Lower lobe of right lung (tissue), 2 donors: ENCODE results near the gene SBF2. TPM values are rescaled to one million over a fixed set of nuclear protein-coding genes. Genes with fewer than 3 reads are reported as not detected.

Experiments
- ATAC-seq, 2 donors: fragments of 200-7000 bp; cut with Tn5 transposase; one replicate each; pipeline ENCODE4 v1.9.1; 2020 to 2022; ENCODE audit warnings: mild to moderate bottlenecking in 2 of 2, moderate library complexity in 2 of 2
- DNase-seq: peaks from one replicate; pipeline ENCODE4 v3.0.0-alpha.2; 2020
- H3K27ac ChIP-seq: fragments of 200-600 bp; one replicate; pipeline ENCODE4 v1.8.0; 2022
- H3K27me3 ChIP-seq: fragments of 200-600 bp; one replicate; pipeline ENCODE4 v1.8.0; 2022; ENCODE audit warnings: low read depth
- H3K36me3 ChIP-seq: fragments of 200-600 bp; one replicate; pipeline ENCODE4 v1.8.0; 2022; ENCODE audit warnings: mild to moderate bottlenecking
- H3K4me1 ChIP-seq: fragments of 200-600 bp; one replicate; pipeline ENCODE4 v1.8.0; 2022
- H3K4me3 ChIP-seq: fragments of 200-600 bp; one replicate; pipeline ENCODE4 v1.8.0; 2022; ENCODE audit warnings: mild to moderate bottlenecking
- H3K9me3 ChIP-seq: fragments of 200-600 bp; one replicate; pipeline ENCODE4 v1.8.0; 2022
- CTCF ChIP-seq: fragments of 200-600 bp; IDR thresholded peaks from one replicate; pipeline ENCODE4 v1.8.0; 2022; ENCODE audit warnings: antibody characterized with exemption, mild to moderate bottlenecking
- intact Hi-C: fragments of 100-400 bp; cut with DNase I; formaldehyde crosslinking; loops from one replicate; pipeline ENCODE4 v1.11.0; 2022
- total RNA-seq: library from RNA; stranded (reverse); fragmentation: NEBNext Ultra II Directional; extraction: Animal tissue kit (Norgen Biotek cat#: 25700); gene quantifications from one replicate; pipeline ENCODE4 v1.2.1, GENCODE V29; 2021
- donor health status: DM: no; HTN: yes; CAD: no; lungs with severe emphysema.

SBF2 gene
- total RNA-seq, 1 donor from 2014 or later = 41.3 TPM

GRCh38 chr11:10021563-10021962, 272.5 kb downstream of the SBF2 start:
- H3K36me3 ChIP-seq = no peaks in the 10 kb centered on the region
- TF ChIP-seq CTCF = no peak
- ATAC-seq = no peak

GRCh38 chr11:10019906-10020682, 273.9 kb downstream of the SBF2 start:
- Histone ChIP-seq H3K4me3 (no peak overlapping the region), H3K9me3 (no peaks in the 10 kb centered on the region), H3K36me3 (no peaks in the 10 kb centered on the region), H3K27ac (no peak overlapping the region), H3K27me3 (no peaks in the 10 kb centered on the region), H3K4me1 (peaks cover 4% of the 10 kb centered on the region)
- intact Hi-C loops = no loop called here
- no peak for TF ChIP-seq CTCF
- no peak for ATAC-seq
- DNase-seq = no peak

More at GRCh38 chr11:10021563-10021962, 272.5 kb downstream of the SBF2 start:
- no peak for DNase-seq
- Histone ChIP-seq H3K4me3 (no peak overlapping the region), H3K4me1 (peaks cover 4% of the 10 kb centered on the region), H3K27ac (no peak overlapping the region), H3K9me3 (no peaks in the 10 kb centered on the region), H3K27me3 (no peaks in the 10 kb centered on the region)
- intact Hi-C loops = no loop called here

- ATAC-seq = no peak
Measured at GRCh38 chr11:10017911-10018310, 276.1 kb downstream of the SBF2 start.

GRCh38 chr11:10017050-10017449, 277.0 kb downstream of the SBF2 start:
- intact Hi-C loops = no loop called here

More at GRCh38 chr11:10017911-10018310, 276.1 kb downstream of the SBF2 start:
- intact Hi-C loops = no loop called here
- peaks cover 4% of the 10 kb centered on the region for H3K4me1 ChIP-seq
- H3K9me3 ChIP-seq = no peaks in the 10 kb centered on the region
- H3K36me3 ChIP-seq = no peaks in the 10 kb centered on the region
- no peak overlapping the region for H3K4me3 ChIP-seq
- no peak for DNase-seq
- no peaks in the 10 kb centered on the region for H3K27me3 ChIP-seq
- no peak for TF ChIP-seq CTCF
- H3K27ac ChIP-seq = no peak overlapping the region

DNA sequence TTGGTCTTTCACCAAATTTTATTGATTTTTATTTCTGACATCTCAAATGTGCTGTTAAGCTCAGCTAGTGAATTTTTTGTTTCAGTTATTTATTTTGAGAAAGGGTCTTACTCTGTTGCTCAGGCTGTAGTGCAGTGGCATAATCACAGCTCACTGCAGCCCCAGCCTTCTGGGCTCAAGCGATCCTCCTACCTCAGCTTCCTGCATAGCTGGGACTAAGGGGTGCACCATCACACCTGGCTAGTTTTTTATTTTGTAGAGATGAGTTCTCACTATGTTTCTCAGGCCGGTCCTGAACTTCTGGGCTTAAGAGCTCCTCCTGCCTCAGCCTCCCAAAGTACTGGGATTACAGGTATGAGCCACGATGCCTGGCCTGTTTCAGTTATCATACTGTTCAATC, 282.0 kb downstream of the SBF2 start:
- intact Hi-C loops = no loop called here
- TF ChIP-seq CTCF = no peak
- no peaks in the 10 kb centered on the region for H3K27me3 ChIP-seq
- no peaks in the 10 kb centered on the region for H3K36me3 ChIP-seq
- H3K27ac ChIP-seq = no peak overlapping the region
- DNase-seq (no peak), ATAC-seq (no peak)
- peaks cover 4% of the 10 kb centered on the region for H3K9me3 ChIP-seq
- H3K4me1 ChIP-seq = no peaks in the 10 kb centered on the region
- no peak overlapping the region for H3K4me3 ChIP-seq

More at GRCh38 chr11:10017050-10017449, 277.0 kb downstream of the SBF2 start:
- Histone ChIP-seq H3K9me3 (no peaks in the 10 kb centered on the region), H3K27ac (no peak overlapping the region), H3K36me3 (no peaks in the 10 kb centered on the region), H3K4me3 (no peak overlapping the region), H3K4me1 (peaks cover under 1% of the 10 kb centered on the region), H3K27me3 (no peaks in the 10 kb centered on the region)
- ATAC-seq (no peak), DNase-seq (no peak)
- TF ChIP-seq CTCF = no peak
